Rectal smooth muscle tissue (tissue), 1 donor: ENCODE measurements around the gene GALNTL6.

Experiments
- H3K27ac ChIP-seq: one replicate; pipeline ENCODE4 v1.7.0; 2013; ENCODE audit warnings: low read depth, low read length, inconsistent platforms
- H3K27me3 ChIP-seq: one replicate; pipeline ENCODE4 v1.7.0; 2013; ENCODE audit warnings: low read length; ENCODE audit not compliant: control insufficient read depth, insufficient read depth
- H3K36me3 ChIP-seq: one replicate; pipeline ENCODE4 v1.7.0; 2013; ENCODE audit warnings: low read length; ENCODE audit not compliant: control insufficient read depth, insufficient read depth
- H3K4me1 ChIP-seq: one replicate; pipeline ENCODE4 v1.7.0; 2013; ENCODE audit warnings: low read length; ENCODE audit not compliant: control insufficient read depth, insufficient read depth
- H3K4me3 ChIP-seq: one replicate; pipeline ENCODE4 v1.7.0; 2013; ENCODE audit warnings: low read length
- H3K9ac ChIP-seq: one replicate; pipeline ENCODE4 v1.7.0; 2013; ENCODE audit warnings: low read length

The GALNTL6 gene

DNA sequence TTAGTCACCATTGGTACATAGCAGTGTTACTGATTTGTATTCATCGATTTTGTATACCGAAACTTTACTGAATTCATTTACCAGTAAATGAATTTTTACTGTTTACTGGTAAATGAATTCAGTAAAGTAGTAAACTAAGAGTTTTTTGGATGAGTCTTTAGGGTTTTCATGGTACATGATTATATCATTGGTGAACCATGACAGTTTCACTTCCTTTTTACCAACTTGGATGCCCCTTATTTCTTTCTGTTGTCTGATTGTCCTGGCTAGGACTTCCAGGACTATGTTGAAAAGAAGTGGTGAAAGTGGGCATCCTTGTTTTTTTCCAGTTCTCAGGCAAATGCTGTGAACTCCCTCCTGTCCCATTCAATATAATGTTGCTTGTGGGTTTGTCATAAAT lies 494.9 kb downstream of the GALNTL6 start:
- Histone ChIP-seq H3K27ac (no peak overlapping the region), H3K4me1 (no peaks in the 10 kb centered on the region), H3K27me3 (no peaks in the 10 kb centered on the region), H3K4me3 (no peak overlapping the region), H3K9ac (no peak overlapping the region), H3K36me3 (no peaks in the 10 kb centered on the region)

DNA sequence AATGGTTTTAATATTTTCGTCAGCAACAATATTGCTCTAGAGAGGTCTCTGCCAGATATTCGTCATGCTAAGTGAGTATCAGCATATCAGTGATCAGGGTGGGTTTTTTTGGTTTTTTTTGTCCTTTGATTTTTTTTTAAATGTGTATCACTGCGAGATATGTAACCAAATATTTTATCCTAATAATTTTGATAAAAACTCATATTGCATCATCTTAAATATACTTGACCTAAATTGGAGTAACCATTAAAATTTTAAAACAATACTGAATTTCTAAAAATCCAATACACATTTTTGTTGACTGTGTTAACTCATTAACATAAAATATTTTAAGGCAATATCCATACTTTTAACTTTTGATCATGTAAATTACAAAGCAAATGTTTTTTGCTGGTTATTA lies 498.5 kb downstream of the GALNTL6 start:
- Histone ChIP-seq H3K27ac (no peak overlapping the region), H3K4me1 (no peaks in the 10 kb centered on the region), H3K4me3 (no peak overlapping the region), H3K27me3 (no peaks in the 10 kb centered on the region), H3K36me3 (no peaks in the 10 kb centered on the region), H3K9ac (no peak overlapping the region)

DNA sequence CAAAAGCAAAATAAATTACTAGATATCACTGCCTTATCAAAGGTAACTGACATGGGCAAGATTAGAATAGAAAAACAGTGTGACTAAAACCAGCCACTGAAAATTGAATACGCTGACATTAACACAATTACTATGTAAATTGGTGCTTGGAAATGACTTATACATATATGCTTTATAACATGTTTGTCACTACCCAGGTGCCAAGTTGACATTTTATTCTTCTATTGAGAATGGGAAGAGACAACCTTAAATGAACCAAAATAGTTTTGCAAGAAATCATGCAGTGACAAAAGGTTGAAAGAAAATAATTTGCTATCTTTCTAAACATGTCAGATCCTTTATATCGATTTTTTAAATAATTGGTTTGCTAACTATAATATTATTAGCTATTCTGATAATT lies 510.1 kb downstream of the GALNTL6 start:
- H3K4me1 ChIP-seq: no peaks in the 10 kb centered on the region
- H3K27ac ChIP-seq: no peak overlapping the region
- H3K9ac ChIP-seq: no peak overlapping the region
- H3K4me3 ChIP-seq: no peak overlapping the region
- no peaks in the 10 kb centered on the region for H3K27me3 ChIP-seq
- H3K36me3 ChIP-seq: no peaks in the 10 kb centered on the region

DNA sequence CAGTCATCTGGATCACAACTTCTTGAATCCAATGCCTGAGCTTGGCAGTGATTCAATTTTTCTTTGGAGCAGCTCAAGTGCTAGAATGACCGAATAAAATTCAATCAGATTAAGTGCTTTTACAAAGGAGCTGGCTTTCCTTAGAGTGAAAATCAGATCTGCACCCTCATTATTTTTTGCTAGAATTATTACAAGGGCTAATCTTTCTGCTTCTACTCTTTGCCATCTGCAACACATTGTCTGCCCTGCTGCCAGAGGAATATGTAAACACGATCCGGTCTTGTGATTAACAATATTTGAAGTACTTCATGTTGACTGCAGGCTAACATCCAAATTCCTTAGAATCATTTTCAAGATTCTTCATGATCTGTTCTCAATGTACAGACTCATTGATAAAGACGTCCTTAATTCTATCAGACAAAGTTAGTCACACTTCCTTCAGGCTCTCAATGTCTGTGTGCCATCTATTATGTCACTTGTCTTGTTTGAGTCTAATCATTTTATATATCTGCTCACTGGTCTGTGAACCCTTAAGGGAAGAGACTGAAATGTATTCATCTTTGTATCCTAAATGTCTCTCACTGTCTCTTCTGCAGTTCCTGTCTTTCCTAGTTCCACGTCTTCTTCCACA lies 531.2 kb downstream of the GALNTL6 start:
- no peak overlapping the region for H3K27ac ChIP-seq
- no peak overlapping the region for H3K4me3 ChIP-seq
- no peak overlapping the region for H3K9ac ChIP-seq
- H3K36me3 ChIP-seq: no peaks in the 10 kb centered on the region
- no peaks in the 10 kb centered on the region for H3K27me3 ChIP-seq
- H3K4me1 ChIP-seq: no peaks in the 10 kb centered on the region

DNA sequence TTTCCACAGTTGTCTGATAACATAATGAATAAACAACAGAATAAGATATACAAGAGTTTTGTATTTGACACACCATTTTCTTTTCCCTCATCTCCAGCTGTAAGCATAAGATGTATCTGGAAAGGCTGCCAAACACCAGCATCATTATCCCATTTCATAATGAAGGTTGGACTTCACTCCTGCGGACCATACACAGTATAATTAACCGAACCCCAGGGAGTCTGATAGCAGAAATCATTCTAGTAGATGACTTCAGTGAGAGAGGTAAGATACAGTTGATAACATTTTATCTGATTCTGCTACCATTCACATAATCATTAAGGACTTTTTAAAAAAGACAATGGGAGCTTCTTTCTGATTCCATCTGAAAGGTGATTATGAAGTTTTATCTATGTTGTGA lies 535.2 kb downstream of the GALNTL6 start:
- no peaks in the 10 kb centered on the region for H3K36me3 ChIP-seq
- no peaks in the 10 kb centered on the region for H3K27me3 ChIP-seq
- H3K4me3 ChIP-seq: no peak overlapping the region
- H3K4me1 ChIP-seq: no peaks in the 10 kb centered on the region
- H3K27ac ChIP-seq: no peak overlapping the region
- no peak overlapping the region for H3K9ac ChIP-seq

DNA sequence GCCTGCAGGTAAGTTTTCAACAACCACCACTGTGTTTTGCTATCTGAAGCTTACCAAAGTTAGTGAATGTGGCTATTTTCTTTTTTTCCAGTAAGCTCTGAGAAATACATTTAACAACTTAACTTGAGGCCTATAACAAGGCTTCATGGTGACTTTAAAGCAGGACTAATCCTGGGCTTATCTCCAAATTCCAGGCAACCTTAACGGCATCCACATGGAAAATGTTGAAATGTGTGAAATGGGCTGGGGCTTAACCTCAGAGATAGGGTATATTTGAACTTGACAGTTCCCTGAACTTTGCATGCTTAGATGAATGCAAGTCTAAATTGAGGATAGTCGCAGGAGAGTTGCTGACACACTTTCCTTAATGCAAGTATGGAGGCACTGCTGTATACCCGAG lies 539.2 kb downstream of the GALNTL6 start:
- H3K9ac ChIP-seq: no peak overlapping the region
- H3K27ac ChIP-seq: no peak overlapping the region
- H3K36me3 ChIP-seq: no peaks in the 10 kb centered on the region
- H3K4me3 ChIP-seq: no peak overlapping the region
- no peaks in the 10 kb centered on the region for H3K27me3 ChIP-seq
- H3K4me1 ChIP-seq: no peaks in the 10 kb centered on the region

DNA sequence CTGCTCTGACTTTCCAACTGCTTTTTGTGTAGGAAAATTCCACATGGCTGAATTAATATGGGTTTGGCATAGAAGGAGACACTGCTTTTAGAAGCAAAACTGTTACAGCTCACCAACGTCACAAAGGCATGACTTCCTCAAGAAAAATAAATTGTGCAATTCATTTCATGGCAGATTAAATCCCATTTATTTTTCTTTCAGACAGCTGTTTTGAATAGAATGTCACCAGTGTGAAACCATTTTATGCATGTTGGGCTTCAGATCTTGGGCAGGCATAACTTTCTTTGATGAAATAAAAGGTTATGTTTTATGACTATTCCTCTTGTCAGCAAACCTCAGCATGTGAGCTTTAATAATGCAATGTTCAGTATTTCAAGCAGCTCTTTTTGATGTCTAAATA lies 542.8 kb downstream of the GALNTL6 start:
- H3K9ac ChIP-seq: no peak overlapping the region
- H3K27me3 ChIP-seq: no peaks in the 10 kb centered on the region
- H3K36me3 ChIP-seq: no peaks in the 10 kb centered on the region

DNA sequence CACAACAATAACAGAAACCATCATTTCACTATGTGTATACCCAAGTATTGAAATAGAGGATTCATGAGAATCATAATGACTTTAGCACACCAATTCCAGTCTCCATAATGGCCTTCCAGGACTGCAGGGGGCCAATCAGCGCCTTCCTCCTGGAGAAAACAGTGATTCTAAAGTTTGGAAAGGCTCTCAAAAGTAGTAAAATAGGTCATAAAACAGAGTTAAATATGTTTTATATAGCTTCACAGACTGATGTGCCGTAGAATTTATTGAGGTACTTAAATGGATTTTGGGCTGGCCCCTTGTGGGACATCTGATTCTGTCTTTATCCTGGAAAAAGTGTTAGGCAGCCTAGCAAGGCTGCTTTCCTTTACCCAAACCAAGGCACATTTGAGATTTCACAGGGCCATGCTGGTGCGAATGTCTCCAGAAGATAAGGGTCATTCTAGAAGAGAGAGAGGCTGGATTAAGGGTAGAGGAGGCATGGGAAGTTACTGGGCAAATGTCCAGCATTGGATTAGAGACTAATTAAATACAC lies 543.9 kb downstream of the GALNTL6 start:
- no peak overlapping the region for H3K27ac ChIP-seq
- no peak overlapping the region for H3K9ac ChIP-seq
- H3K4me1 ChIP-seq: no peaks in the 10 kb centered on the region
- H3K27me3 ChIP-seq: no peaks in the 10 kb centered on the region
- H3K4me3 ChIP-seq: no peak overlapping the region
- H3K36me3 ChIP-seq: no peaks in the 10 kb centered on the region

More for the DNA sequence above, 542.8 kb downstream of the GALNTL6 start:
- Histone ChIP-seq H3K4me3 (no peak overlapping the region), H3K27ac (no peak overlapping the region), H3K4me1 (no peaks in the 10 kb centered on the region)

DNA sequence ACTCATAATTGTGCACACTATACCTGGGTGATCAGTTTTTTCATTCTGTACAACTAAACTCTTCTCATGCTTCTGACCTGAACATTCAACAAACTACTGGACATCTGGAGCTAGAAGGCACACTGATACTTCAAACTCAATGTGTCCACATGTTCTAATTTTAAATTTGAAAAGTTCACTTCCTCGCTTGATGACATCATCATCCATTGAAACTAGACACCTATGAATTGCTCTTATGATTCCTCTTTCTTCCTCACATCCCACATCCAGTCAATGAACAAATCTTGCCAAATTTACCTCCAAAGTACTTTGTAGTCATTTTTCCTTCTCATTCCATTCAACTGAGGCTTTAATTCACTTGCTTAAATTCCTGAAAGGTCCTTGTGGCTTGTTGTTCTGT lies 549.4 kb downstream of the GALNTL6 start:
- Histone ChIP-seq H3K9ac (no peak overlapping the region), H3K36me3 (no peaks in the 10 kb centered on the region), H3K4me1 (no peaks in the 10 kb centered on the region), H3K4me3 (no peak overlapping the region), H3K27ac (no peak overlapping the region), H3K27me3 (no peaks in the 10 kb centered on the region)

DNA sequence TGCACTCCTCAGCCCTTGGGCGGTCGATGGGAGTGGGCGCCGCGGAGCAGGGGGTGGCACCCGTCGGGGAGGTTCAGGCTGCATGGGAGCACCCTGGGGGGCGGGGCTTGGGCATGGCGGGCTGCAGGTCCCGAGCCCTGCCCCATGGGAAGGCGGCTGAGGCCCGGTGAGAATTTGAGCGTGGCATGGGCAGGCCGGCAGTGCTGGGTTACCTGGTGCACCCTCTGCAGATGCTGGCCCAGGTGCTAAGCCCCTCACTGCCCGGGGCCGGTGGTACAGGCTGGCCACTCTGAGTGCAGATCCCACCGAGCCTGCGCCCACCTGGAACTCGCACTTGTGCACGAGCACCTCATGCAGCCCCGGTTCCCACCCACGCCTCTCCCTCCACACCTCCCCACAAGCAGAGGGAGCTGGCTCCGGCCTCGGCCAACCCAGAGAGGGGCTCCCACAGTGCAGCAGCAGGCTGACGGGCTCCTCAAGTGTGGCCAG lies 556.3 kb downstream of the GALNTL6 start:
- Histone ChIP-seq H3K4me3 (no peak overlapping the region), H3K9ac (no peak overlapping the region), H3K27me3 (no peaks in the 10 kb centered on the region), H3K36me3 (no peaks in the 10 kb centered on the region), H3K27ac (no peak overlapping the region), H3K4me1 (no peaks in the 10 kb centered on the region)

DNA sequence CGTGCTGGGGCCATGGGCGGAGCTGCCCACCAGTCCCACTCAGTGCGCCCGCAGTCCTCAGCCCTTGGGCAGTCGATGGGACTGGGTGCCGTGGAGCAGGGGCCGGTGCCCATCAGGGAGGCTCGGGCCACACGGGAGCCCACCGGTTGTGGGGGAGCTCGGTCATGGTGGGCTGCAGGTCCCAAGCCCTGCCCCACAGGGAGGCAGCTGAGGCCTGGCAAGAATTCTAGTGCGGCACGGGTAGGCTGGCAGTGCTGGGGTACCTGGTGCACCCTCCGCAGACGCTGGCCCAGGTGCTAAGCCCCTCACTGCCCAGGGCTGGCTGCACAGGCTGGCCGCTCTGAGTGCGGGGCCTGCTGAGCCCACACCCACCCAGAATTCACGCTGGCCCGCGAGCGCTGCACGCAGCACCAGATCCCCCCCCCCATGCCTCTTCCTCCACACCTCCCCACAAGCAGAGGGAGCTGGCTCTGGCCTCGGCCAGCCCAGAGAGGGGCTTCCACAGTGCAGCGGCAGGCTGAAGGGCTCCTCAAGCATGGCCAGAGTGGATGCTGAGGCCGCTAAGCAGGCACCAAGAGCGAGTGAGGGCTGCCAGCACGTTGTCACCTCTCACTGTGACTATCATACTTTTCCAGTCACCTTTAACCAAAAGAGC lies 564.4 kb downstream of the GALNTL6 start:
- Histone ChIP-seq H3K9ac (no peak overlapping the region), H3K4me3 (no peak overlapping the region), H3K27me3 (no peaks in the 10 kb centered on the region), H3K36me3 (no peaks in the 10 kb centered on the region), H3K27ac (no peak overlapping the region), H3K4me1 (no peaks in the 10 kb centered on the region)

DNA sequence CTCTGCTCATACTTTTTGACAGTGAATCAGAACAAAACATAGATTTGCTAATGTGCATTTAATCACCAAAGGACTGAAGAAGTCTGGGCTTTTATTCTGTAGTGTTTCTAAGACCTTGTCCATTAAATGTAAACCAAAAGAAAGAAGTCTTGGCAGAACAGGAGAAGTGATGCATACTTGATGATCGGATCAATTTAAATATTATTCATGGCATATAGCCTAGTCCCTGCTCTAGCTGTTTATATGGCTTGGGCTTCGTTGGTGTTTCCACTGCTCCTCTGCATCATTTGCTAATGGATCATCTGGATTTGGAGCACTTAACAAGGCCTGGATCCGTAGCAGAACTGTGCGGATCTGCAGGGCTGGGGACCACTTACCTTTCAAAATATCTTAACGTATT lies 566.6 kb downstream of the GALNTL6 start:
- Histone ChIP-seq H3K4me3 (no peak overlapping the region), H3K4me1 (no peaks in the 10 kb centered on the region), H3K36me3 (no peaks in the 10 kb centered on the region), H3K9ac (no peak overlapping the region), H3K27ac (no peak overlapping the region), H3K27me3 (no peaks in the 10 kb centered on the region)

DNA sequence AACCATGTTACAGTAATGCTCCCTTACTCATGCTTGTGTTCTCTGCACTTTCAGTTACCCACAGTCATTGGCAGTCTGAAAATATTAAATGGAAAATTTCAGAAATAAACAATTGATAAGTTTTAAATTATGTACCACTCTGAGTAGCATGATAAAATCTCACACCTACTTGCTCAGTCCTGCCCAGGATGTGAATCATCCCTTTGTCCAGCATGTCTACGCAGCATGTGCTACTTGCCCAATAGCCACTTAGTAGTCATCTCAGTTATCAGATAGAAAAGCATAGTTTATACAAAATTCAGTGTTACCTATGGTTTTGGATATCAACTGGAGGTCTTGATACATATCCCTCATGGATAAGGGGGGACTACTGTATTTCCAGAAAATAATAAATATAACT lies 577.1 kb downstream of the GALNTL6 start:
- Histone ChIP-seq H3K9ac (no peak overlapping the region), H3K27ac (no peak overlapping the region), H3K4me1 (no peaks in the 10 kb centered on the region), H3K36me3 (no peaks in the 10 kb centered on the region), H3K27me3 (no peaks in the 10 kb centered on the region), H3K4me3 (no peak overlapping the region)
